COLO829 (cell line): ENCODE results near the gene ETFDH.
"Not testable (repeated sequence)": the region's sequence is repeated elsewhere in the genome, so short reads cannot be mapped to it uniquely, and the experiment has no call there.

Experiments
- DNase-seq: peaks from one replicate; pipeline ENCODE4 v3.0.0; 2012; ENCODE audit warnings: low spot score

ETFDH gene

GRCh38 chr4:158678767-158679166 lies 6.7 kb downstream of the ETFDH start:
- DNase-seq = no peak

GRCh38 chr4:158681629-158682028 lies 9.5 kb downstream of the ETFDH start:
- DNase-seq = no peak

GRCh38 chr4:158682066-158682465 lies 10.0 kb downstream of the ETFDH start:
- no peak for DNase-seq

- no peak for DNase-seq
Measured at GRCh38 chr4:158688813-158689212, 16.7 kb downstream of the ETFDH start.

GRCh38 chr4:158704274-158704673 lies 32.2 kb downstream of the ETFDH start:
- no peak for DNase-seq

- no peak for DNase-seq
Measured at GRCh38 chr4:158710814-158711213, 38.7 kb downstream of the ETFDH start.

- DNase-seq = not testable (repeated sequence)
Measured at GRCh38 chr4:158712622-158713021, 40.5 kb downstream of the ETFDH start.

GRCh38 chr4:158714937-158715336 lies 42.8 kb downstream of the ETFDH start:
- no peak for DNase-seq

- no peak for DNase-seq
Measured at GRCh38 chr4:158715802-158716201, 43.7 kb downstream of the ETFDH start.

- DNase-seq = no peak
Measured at GRCh38 chr4:158721680-158722079, 49.6 kb downstream of the ETFDH start.

GRCh38 chr4:158722291-158722916 lies 50.3 kb downstream of the ETFDH start:
- DNase-seq = peak; percentile 48

- DNase-seq = peak; percentile 92
Measured at GRCh38 chr4:158722917-158723793, 51.1 kb downstream of the ETFDH start, which contains the start of gene PPID. Gene PPID (minus strand): TSS chr4:158723396. CDS start chr4:158723288, 108 bp downstream.

GRCh38 chr4:158724637-158725036 lies 52.5 kb downstream of the ETFDH start:
- no peak for DNase-seq

GRCh38 chr4:158726633-158727032 lies 54.5 kb downstream of the ETFDH start:
- DNase-seq = no peak

GRCh38 chr4:158728236-158728635 lies 56.1 kb downstream of the ETFDH start:
- DNase-seq = no peak

- DNase-seq = peak; percentile 81
Measured at GRCh38 chr4:158729716-158730559, 57.8 kb downstream of the ETFDH start.

GRCh38 chr4:158738866-158739265 lies 66.8 kb downstream of the ETFDH start:
- no peak for DNase-seq

- no peak for DNase-seq
Measured at GRCh38 chr4:158739600-158739999, 67.5 kb downstream of the ETFDH start.

GRCh38 chr4:158741326-158742021 lies 69.4 kb downstream of the ETFDH start:
- DNase-seq = no peak

- not testable (repeated sequence) for DNase-seq
Measured at GRCh38 chr4:158746537-158746936, 74.4 kb downstream of the ETFDH start.

GRCh38 chr4:158750379-158750778 lies 78.3 kb downstream of the ETFDH start:
- DNase-seq = peak; percentile 40
